Neural crest cell (in vitro differentiated cells): ENCODE results near the gene DENND1B. TPM values are rescaled to one million over a fixed set of nuclear protein-coding genes. Genes with fewer than 3 reads are reported as not detected.

ENCODE experiments used
- DNase-seq: peaks from one replicate; pipeline ENCODE4 v3.0.0; 2021; ENCODE audit warnings: low read depth, mixed read lengths, low spot score
- H3K27ac Mint-ChIP-seq: one replicate; pipeline ENCODE4 v1.8.0; 2021; ENCODE audit warnings: mild to moderate bottlenecking, mixed read lengths; ENCODE audit not compliant: unreplicated experiment
- H3K27me3 Mint-ChIP-seq: 2 replicates; pipeline ENCODE4 v1.8.0; 2021; ENCODE audit warnings: low read depth, mild to moderate bottlenecking, mixed read lengths
- H3K36me3 Mint-ChIP-seq: 2 replicates; pipeline ENCODE4 v1.8.0; 2021; ENCODE audit warnings: low read depth, mild to moderate bottlenecking, mixed read lengths
- H3K4me1 Mint-ChIP-seq: 2 replicates; pipeline ENCODE4 v1.8.0; 2021; ENCODE audit warnings: mixed read lengths
- H3K4me3 Mint-ChIP-seq: one replicate; pipeline ENCODE4 v1.8.0; 2021; ENCODE audit warnings: mild to moderate bottlenecking, mixed read lengths
- H3K9me3 Mint-ChIP-seq: 2 replicates; pipeline ENCODE4 v1.8.0; 2021; ENCODE audit warnings: mixed read lengths
- total RNA-seq: library from RNA; stranded (reverse); gene quantifications from 2 replicates; pipeline ENCODE4 v1.2.1, GENCODE V29; 2021
- TF ChIP-seq, protein P1 (sequence below): fragments of 200-600 bp; sonication (generic); conservative IDR thresholded peaks from 2 replicates; pipeline ENCODE4 v1.5.0; 2021; ENCODE audit warnings: antibody characterized with exemption, mild to moderate bottlenecking

Gene DENND1B
- total RNA-seq, 1 donor from 2014 or later: 6.5 TPM

DNA sequence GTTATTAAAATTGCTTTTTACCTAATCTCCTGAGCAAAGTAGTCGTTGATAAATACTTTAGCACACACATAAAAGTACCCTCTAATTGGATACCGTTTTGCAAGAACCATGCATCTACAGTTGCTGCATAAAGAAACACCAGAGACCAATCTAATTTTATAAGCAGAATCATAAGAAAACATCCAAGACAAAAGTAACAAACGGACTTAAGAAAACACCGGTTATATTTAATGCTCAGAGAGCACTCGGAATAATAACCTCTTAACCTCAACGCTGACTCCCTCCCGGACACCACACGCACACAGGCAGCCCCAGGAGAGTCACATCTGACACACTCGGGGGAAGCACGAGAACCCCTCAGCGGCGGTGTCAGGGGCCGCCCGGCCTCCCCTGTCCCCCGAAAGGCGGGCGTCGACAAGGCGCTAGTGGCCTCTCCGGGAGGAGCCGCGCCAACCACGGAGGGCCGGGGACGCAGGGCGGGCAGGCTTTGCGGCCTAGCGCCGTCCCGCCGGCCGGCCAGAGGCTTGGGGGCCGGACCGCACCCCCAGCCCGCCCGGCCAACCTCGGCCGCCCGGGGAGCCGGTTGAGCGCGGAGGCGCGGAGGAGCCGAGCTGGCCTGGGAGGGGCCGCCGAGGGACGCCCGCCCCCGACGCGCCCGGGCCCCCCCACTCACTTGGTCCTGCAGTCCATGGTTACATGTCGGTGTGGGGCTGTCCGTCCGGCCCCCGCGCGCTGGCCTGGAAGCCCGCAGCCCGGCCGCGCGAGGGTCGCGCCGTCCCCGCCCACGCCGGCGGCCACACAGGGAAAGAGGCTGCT is 606 bp downstream of the DENND1B start:
- H3K9me3 Mint-ChIP-seq: no peaks in the 10 kb centered on the region
- H3K36me3 Mint-ChIP-seq: no peaks in the 10 kb centered on the region
- H3K4me3 Mint-ChIP-seq: peak overlapping the region; percentile 88
- no peak overlapping the region for H3K27ac Mint-ChIP-seq
- peaks cover 4% of the 10 kb centered on the region for H3K27me3 Mint-ChIP-seq
- DNase-seq: peak; percentile 41
- TF ChIP-seq, protein P1, sequence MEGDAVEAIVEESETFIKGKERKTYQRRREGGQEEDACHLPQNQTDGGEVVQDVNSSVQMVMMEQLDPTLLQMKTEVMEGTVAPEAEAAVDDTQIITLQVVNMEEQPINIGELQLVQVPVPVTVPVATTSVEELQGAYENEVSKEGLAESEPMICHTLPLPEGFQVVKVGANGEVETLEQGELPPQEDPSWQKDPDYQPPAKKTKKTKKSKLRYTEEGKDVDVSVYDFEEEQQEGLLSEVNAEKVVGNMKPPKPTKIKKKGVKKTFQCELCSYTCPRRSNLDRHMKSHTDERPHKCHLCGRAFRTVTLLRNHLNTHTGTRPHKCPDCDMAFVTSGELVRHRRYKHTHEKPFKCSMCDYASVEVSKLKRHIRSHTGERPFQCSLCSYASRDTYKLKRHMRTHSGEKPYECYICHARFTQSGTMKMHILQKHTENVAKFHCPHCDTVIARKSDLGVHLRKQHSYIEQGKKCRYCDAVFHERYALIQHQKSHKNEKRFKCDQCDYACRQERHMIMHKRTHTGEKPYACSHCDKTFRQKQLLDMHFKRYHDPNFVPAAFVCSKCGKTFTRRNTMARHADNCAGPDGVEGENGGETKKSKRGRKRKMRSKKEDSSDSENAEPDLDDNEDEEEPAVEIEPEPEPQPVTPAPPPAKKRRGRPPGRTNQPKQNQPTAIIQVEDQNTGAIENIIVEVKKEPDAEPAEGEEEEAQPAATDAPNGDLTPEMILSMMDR: no peak
- H3K4me1 Mint-ChIP-seq: peaks cover 21% of the 10 kb centered on the region

DNA sequence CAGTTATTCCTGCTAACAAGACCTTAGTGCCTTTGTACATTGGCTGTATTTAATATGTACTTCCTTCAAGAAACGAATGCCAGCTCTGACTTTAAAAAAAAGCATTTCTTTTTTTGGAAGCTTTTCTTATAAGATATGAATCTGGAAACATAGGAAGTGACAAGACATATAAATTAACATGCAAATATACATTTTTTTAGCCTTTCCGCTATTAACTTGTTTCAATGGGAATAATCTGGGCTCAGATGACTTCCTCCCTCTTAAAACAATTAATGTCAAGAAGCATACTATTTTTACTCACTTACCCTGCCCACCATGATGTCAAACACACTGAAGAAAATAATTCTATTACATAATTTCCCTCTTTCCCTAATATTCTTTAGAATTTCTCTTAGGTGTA is 1.4 kb downstream of the DENND1B start:
- TF ChIP-seq, protein P1: no peak
- Mint-ChIP-seq H3K4me1 (peaks cover 21% of the 10 kb centered on the region), H3K27ac (no peak overlapping the region), H3K9me3 (no peaks in the 10 kb centered on the region), H3K4me3 (peak overlapping the region; percentile 88), H3K27me3 (peaks cover 4% of the 10 kb centered on the region), H3K36me3 (no peaks in the 10 kb centered on the region)
- DNase-seq: no peak

DNA sequence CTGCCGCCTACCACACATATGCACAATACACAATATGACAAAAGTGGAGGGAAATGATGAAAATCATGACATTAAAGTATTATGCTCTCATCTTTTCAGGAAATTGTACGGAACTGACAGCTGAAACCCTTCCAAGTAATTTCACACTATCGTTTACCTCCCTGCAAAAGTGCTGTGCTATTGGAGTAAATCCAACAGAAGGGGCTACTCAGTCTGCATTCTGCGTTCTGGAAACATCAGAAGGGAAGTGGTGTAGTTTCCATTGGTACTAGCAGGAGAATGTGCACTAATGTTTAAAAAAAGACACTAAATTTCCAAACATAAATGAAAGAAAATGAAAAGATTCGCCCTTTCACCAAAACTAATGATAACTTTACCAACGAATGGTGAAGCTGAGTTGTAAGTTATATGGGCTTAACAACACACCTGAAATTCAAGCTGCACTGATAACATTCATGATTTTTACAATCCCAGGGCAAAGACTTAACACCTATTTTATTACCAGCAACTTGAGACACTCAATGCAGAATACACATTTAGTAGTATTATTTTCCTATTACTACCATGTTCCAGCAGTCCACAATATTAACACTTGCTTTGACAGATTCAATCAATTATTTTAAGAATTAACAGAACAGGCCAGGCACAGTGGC is 3.2 kb downstream of the DENND1B start:
- TF ChIP-seq, protein P1: no peak
- no peak for DNase-seq
- H3K4me3 Mint-ChIP-seq: peak overlapping the region; percentile 56
- H3K9me3 Mint-ChIP-seq: no peaks in the 10 kb centered on the region
- H3K36me3 Mint-ChIP-seq: no peaks in the 10 kb centered on the region
- H3K4me1 Mint-ChIP-seq: peaks cover 21% of the 10 kb centered on the region
- peaks cover 4% of the 10 kb centered on the region for H3K27me3 Mint-ChIP-seq
- no peak overlapping the region for H3K27ac Mint-ChIP-seq

DNA sequence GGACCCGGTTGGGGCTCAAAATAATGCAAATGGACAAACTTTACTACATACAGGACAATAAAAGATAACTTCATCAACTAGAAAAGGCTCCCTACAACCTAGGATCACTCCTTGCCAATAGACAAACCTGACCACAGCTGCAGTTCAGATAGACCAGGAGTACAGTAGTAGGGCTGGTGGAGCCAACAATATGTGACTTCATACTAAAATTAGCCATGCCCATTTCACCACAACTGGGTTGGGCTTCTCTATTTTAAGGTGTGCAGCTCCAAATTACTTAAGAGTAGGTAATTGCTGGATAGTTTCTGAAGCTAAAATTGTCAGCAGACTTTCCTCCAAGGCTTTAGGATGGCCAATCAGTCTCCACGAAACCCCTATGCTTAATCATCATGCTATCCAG is 3.9 kb downstream of the DENND1B start:
- no peaks in the 10 kb centered on the region for H3K36me3 Mint-ChIP-seq
- no peak overlapping the region for H3K27ac Mint-ChIP-seq
- H3K9me3 Mint-ChIP-seq: no peaks in the 10 kb centered on the region
- DNase-seq: no peak
- H3K4me3 Mint-ChIP-seq: peak overlapping the region; percentile 6
- peaks cover 21% of the 10 kb centered on the region for H3K4me1 Mint-ChIP-seq
- peaks cover 4% of the 10 kb centered on the region for H3K27me3 Mint-ChIP-seq
- TF ChIP-seq, protein P1: no peak

DNA sequence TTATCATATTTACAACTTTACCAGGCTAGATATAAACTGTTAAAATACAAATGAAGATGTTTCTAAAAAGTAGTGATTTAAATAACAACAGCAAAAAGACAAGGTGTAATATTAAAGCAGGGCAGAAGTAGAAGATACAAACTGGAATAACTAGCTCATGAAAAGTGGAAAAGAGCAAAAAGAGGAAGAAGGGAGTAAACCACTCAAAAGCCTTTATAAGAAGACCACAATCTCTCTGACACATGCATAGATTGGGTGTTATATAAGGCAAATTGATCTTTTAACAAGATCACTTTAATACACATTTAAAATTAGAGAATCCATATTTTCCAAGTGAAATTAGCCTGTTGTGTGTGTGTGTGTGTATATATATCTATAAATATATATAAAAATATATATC is 5.0 kb downstream of the DENND1B start:
- Mint-ChIP-seq H3K4me3 (no peak overlapping the region), H3K9me3 (no peaks in the 10 kb centered on the region), H3K36me3 (no peaks in the 10 kb centered on the region), H3K27me3 (no peaks in the 10 kb centered on the region), H3K27ac (no peak overlapping the region), H3K4me1 (peaks cover 18% of the 10 kb centered on the region)
- no peak for DNase-seq
- TF ChIP-seq, protein P1: no peak
